ENCODE results near the gene RIMS1.

RIMS1 gene

GRCh38 chr6:72419966-72420365 is 533.6 kb downstream of the RIMS1 start:
- DNase-seq = no peak

GRCh38 chr6:72420409-72420808 is 534.1 kb downstream of the RIMS1 start:
- DNase-seq = no peak

- DNase-seq = peak in 1 of 2 experiments; percentile 31
Measured at GRCh38 chr6:72421387-72421786, 535.0 kb downstream of the RIMS1 start.

GRCh38 chr6:72422171-72422570 is 535.8 kb downstream of the RIMS1 start:
- peak in 1 of 2 experiments; percentile 13 for DNase-seq

- DNase-seq = no peak
Measured at GRCh38 chr6:72424476-72424875, 538.1 kb downstream of the RIMS1 start.

DNA sequence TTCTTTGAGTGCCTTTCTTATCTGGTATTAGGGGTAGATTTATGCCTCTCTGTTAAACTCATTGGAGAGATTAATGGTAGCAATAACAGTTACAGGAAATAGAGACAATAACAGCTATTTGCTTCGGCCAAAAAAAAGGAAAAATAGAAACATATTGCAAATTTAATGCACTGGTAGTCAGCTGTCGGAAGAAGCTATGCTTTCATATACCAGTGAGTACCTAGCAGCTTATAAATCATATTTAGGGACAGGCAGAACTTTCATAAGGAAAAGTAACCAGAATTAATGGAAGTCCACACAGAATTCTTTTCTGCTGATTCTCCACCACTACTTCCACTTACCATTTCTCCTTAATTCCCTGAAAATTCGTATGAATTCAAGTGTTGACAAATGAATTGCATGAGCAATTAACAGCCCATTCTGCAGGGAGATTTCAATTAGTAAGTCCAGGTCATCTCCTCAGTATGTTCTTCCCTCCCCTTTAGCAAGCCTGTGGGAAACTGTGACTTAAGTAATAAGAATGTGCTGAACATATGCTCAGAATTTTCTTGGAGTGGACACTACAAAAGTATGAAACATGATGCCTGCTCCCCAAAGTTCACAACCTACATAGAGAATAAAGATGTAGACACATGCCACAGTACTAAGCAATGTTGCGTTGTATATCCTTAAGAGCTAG is 538.8 kb downstream of the RIMS1 start:
- DNase-seq = peak in 1 of 2 experiments; percentile 31

- no peak for DNase-seq
Measured at GRCh38 chr6:72440611-72441010, 554.3 kb downstream of the RIMS1 start.

GRCh38 chr6:72446430-72446829 is 560.1 kb downstream of the RIMS1 start:
- DNase-seq = no peak

All from NCI-H446 (cell line).